HFF-Myc (cell line): ENCODE measurements around the gene ROBO1.
A peak's percentile ranks its signal among the peaks of the same experiment; 100 is the strongest.

ENCODE experiments used
- DNase-seq: peaks from one replicate; pipeline ENCODE4 v3.0.0-alpha.2; 2011; ENCODE audit warnings: low read depth; ENCODE audit errors: extremely low read depth
- H3K4me3 ChIP-seq: replicated peaks from 2 replicates; pipeline ENCODE4 v1.5.1; 2011; ENCODE audit warnings: low read depth, mild to moderate bottlenecking, control low read depth, low read length
- CTCF ChIP-seq: IDR thresholded peaks from 2 replicates; pipeline ENCODE4 v1.5.1; 2012; ENCODE audit warnings: mild to moderate bottlenecking, low read depth, low read length, control low read depth; ENCODE audit errors: missing control alignments

Gene ROBO1

GRCh38 chr3:78738833-78739232, 1029.0 kb downstream of the ROBO1 start:
- H3K4me3 ChIP-seq: no peak overlapping the region
- no peak for TF ChIP-seq CTCF
- no peak for DNase-seq

GRCh38 chr3:78737988-78738387, 1029.8 kb downstream of the ROBO1 start:
- no peak overlapping the region for H3K4me3 ChIP-seq
- TF ChIP-seq CTCF: no peak
- no peak for DNase-seq

- TF ChIP-seq CTCF: no peak
- DNase-seq: no peak
- no peak overlapping the region for H3K4me3 ChIP-seq
Measured at GRCh38 chr3:78736863-78737262, 1030.9 kb downstream of the ROBO1 start.

GRCh38 chr3:78734048-78734637, 1033.7 kb downstream of the ROBO1 start:
- no peak overlapping the region for H3K4me3 ChIP-seq
- DNase-seq: peak; percentile 63
- TF ChIP-seq CTCF: no peak

GRCh38 chr3:78732893-78733292, 1034.9 kb downstream of the ROBO1 start:
- no peak for TF ChIP-seq CTCF
- no peak overlapping the region for H3K4me3 ChIP-seq
- no peak for DNase-seq

- no peak for TF ChIP-seq CTCF
- DNase-seq: no peak
- H3K4me3 ChIP-seq: no peak overlapping the region
Measured at GRCh38 chr3:78732471-78732870, 1035.3 kb downstream of the ROBO1 start.

- TF ChIP-seq CTCF: no peak
- H3K4me3 ChIP-seq: no peak overlapping the region
- no peak for DNase-seq
Measured at GRCh38 chr3:78729946-78730345, 1037.9 kb downstream of the ROBO1 start.
